Activated CD4-positive, CD25-positive, alpha-beta regulatory T cell treated with anti-CD3 and anti-CD28 coated beads, Interleukin-2, amount 50 U/mL, for 16 hours (primary cell): ENCODE results near the gene DNM3.

Experiments
- DNase-seq: peaks from one replicate; pipeline ENCODE4 v3.0.0-alpha.2; 2020; ENCODE audit warnings: low read depth, low spot score

Gene DNM3

DNA sequence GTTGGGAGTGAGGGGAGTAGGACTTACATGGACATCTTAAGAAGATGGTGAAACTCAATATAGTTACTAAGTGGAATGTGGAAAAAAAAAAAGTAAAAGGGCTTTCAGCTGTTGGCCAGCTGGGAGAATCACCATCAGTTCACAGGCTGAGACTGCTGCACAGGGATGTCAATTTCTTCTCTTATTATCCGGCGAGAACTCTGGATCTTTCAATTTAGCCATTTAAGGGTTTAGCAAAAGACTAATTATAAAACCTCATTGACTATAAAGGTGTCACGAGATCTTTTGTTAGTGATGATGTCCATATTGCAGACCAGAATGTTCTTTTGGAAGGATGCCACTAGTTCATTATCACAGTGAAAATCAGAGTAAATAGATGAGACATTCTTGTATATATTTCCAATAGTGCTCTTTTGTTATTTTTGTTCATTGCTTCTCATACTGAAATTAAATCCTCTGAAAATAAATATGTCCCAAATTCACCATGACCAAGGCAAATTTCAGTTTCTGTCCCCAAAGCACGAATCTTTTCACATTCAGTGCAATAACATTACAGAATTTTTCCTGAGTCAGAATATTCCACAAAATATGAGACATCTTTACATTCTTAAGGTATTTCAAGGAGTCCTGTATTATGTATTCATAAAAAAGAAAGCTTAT lies 266.1 kb downstream of the DNM3 start:
- DNase-seq, result no peak

DNA sequence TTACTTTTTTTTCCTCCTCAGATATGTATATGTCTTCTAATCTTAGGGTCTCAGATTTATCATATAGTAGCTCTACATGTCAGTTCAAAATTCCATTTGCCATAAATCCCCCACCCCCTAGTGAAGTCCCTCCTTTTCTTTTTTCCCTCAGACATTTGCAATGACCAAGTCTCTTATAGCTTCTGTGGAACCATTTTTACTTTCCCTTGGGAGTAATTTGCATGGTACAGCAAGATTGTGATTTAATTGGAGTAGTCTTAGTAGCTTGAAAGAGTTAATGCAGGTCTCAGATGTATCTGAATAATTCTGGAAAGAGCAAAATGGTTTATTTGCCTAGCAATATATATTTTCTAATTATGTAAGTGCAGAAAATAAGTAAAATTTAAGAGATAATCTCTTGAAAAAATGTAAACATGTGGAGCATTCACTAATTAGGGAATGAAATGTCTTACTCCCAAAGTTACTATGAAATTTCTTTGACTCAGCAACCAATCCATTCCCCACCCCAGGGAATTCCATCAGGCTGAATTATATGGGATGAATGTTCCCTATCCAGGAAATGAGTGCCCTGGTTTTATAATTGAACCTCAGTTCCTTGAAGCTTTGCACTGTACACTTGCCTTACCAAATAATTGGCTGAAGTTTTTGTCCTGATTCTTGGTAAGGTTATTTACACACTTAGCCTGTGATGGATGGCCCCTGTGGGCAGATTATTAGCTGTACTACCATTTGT lies 267.0 kb downstream of the DNM3 start:
- no peak for DNase-seq

GRCh38 chr1:172109359-172109758 lies 268.1 kb downstream of the DNM3 start:
- no peak for DNase-seq

- no peak for DNase-seq
Measured at GRCh38 chr1:172112576-172112975, 271.3 kb downstream of the DNM3 start.

DNA sequence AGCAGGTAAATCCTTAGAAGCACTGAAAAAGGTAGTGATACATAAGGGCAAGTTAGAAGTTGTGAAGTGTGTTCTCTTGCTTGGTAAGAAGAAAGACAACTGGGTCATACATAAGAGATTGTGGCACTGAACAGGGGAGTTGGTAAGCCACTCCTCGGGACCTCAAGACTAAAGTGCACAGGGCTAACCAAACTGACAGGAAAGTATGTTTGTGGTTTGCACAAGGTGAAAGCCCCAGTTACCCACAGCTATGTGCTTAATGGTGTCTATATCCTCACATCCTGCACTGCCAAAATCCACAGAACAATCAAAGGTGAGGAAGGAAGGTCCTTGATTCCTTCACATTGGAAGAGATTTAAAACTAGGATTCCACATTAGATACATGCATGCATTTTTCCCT lies 276.5 kb downstream of the DNM3 start:
- no peak for DNase-seq

DNA sequence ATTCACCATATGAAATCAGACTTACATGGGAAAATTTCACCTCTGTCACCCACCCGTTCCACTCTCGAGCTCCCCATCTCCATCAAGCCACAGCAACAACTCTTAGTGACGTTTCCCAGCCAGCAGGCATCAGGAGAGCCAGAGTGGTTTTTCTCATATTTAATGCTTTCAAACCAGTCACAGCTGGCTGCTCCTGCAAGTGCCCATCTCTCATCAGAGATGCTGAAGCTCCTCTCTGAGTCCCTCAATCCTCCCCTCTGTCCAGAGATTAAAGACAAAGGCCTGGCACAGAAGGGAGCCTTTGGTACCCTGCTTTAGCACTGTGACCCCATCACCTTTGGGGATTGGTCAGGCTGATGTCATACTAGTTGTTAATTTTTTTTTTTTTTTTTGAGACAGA lies 277.3 kb downstream of the DNM3 start:
- DNase-seq, result no peak

DNA sequence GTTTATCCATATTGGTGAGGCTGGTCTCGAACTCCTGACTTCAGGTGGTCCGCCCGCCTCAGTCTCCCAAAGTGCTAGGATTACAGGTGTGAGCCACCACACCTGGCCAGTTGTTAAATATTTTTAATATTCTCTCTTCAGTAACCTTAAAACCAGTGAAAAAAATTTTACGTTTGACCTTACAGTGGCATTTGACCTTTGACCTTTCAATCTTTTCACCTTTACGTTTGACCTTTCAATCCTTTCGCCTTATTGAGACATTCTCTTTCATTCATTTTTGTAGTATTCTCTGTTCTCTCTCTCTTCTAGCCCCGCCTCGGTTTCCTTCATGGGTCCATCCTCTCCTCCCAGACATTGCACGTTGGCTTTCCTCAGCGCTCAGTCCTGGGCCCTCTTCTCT lies 277.9 kb downstream of the DNM3 start:
- DNase-seq, result no peak

DNA sequence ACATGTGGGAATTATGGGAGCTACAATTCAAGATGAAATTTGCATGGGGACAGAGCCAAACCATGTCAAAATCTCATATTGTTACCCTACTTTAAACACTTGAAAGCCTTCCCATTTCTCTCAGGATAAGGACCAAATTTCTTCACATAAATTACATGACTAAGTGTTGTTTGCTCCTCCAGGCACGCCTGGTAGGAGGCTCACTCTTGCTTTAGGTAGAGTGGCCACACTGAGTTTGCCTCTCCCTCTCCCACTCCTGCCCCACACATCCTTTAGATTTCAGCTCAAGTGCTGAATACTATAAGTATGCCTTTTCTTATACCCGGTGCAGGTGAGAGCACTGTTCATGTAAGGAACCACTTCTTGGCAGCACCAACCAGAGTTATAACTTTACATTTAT lies 279.1 kb downstream of the DNM3 start:
- no peak for DNase-seq

- DNase-seq, result no peak
Measured at GRCh38 chr1:172121081-172121717, 279.9 kb downstream of the DNM3 start.

DNA sequence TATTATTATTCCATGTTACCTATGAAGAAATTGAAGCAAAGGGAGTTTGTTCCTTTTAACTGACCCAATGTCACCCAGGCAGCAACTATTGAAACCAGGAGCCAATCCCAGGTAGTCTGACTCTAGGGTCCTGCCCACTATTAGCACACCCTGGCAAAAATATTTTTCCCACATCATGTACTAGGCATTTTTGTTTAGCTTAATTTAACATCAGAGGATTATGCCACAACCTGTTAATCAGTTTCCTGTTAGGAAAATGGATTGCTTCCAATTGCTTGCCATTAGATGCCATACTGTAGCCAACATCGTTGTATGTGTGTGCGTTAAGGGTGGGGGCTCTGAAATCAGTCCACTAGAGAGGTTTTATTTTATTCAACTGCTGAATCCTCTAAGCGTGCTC lies 281.1 kb downstream of the DNM3 start:
- DNase-seq, result no peak

- no peak for DNase-seq
Measured at GRCh38 chr1:172125250-172125649, 284.0 kb downstream of the DNM3 start.

- no peak for DNase-seq
Measured at GRCh38 chr1:172125812-172126430, 284.6 kb downstream of the DNM3 start.

GRCh38 chr1:172132836-172133235 lies 291.5 kb downstream of the DNM3 start:
- no peak for DNase-seq

DNA sequence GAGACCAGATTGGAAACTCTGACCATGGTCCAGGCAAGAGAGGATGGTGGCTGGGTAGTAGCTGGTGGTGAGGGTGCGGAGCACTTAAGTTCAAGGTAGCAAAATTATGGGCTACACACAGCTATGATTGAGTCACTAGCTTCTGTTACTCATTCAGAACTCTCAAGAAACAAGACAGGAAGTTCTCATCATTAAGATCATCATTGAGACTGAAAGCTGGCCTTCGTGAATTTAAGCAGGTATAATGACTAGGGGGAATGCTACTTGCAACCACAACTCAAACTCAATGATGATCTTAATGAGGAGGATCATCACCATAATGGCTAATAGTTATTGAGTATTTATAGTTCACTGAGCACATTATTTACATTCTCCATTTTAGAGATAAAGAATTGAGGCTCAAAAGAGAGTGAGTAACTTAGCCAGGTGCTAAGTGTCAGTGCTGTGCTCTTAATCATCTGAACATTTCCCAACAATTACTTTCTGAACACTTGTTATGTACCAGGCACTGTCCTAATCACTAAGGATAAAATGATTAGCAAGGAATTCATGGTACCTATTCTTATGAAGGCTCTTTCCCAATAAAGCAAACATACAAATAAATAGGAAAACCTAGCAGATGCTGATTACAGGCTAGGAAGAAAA lies 292.9 kb downstream of the DNM3 start:
- DNase-seq, result no peak

- no peak for DNase-seq
Measured at GRCh38 chr1:172135076-172135672, 293.9 kb downstream of the DNM3 start.

- DNase-seq, result no peak
Measured at GRCh38 chr1:172135978-172136610, 294.8 kb downstream of the DNM3 start.

- no peak for DNase-seq
Measured at GRCh38 chr1:172136925-172137324, 295.6 kb downstream of the DNM3 start.

- no peak for DNase-seq
Measured at GRCh38 chr1:172137703-172138454, 296.6 kb downstream of the DNM3 start.

- DNase-seq, result no peak
Measured at GRCh38 chr1:172138634-172139033, 297.3 kb downstream of the DNM3 start.

DNA sequence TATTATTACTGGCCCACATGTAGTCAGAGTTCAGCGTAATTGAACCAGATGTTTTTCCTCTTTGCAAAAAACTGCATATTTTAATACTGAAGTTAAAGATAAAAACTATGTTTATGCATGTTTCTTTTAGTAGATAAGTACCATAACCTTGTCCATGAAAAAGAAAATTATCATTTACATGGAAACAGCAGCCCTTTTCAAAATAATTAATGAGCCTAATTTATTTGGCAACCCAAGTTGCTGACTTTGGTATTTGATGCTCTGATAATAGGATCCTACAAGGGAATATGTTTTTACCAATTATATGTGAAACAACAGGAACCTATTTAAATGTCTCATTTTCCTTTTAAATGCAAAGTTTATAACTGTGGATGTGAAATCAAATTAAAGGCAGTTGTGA lies 297.9 kb downstream of the DNM3 start:
- DNase-seq, result no peak
